ENCODE data around the gene NINL. TPM values are rescaled to one million over a fixed set of nuclear protein-coding genes. Genes with fewer than 3 reads are reported as not detected.
"Not testable (repeated sequence)": the region's sequence is repeated elsewhere in the genome, so short reads cannot be mapped to it uniquely, and the experiment has no call there.

The NINL gene
- total RNA-seq, 1 donor from 2014 or later: 5.7 TPM

- Histone ChIP-seq H3K4me1 (ENCODE audit: control insufficient read depth in 3 of 3, insufficient read depth in 3 of 3, low read length in 3 of 3) (peaks cover 11 to 21% (median 16%) of the 10 kb centered on the region in 3 donors), H3K27me3 (ENCODE audit: control insufficient read depth in 3 of 3, insufficient read depth in 3 of 3, low read length in 3 of 3) (no peaks in the 10 kb centered on the region), H3K36me3 (ENCODE audit: control insufficient read depth in 3 of 3, insufficient read depth in 3 of 3, low read length in 3 of 3) (no peaks in the 10 kb centered on the region), H3K4me3 (ENCODE audit: low read length in 3 of 3) (peak overlapping the region; percentile 72 to 92 (median 89)), H3K27ac (ENCODE audit: low read depth, low read length) (peak overlapping the region; percentile 83), H3K9ac (ENCODE audit: low read depth in 1 of 3, low read length in 3 of 3) (peak overlapping the region; percentile 77 to 95 (median 91)), H3K9me3 (ENCODE audit: control insufficient read depth in 3 of 3, low read length in 3 of 3) (no peaks in the 10 kb centered on the region)
Observed at GRCh38 chr20:25622450-25623224, 37.3 kb upstream of the NINL start.

GRCh38 chr20:25622049-25622448 lies 36.7 kb upstream of the NINL start:
- H3K36me3 ChIP-seq (ENCODE audit: control insufficient read depth in 3 of 3, insufficient read depth in 3 of 3, low read length in 3 of 3): no peaks in the 10 kb centered on the region
- H3K4me3 ChIP-seq (ENCODE audit: low read length in 3 of 3): no peak overlapping the region
- no peak overlapping the region for H3K9ac ChIP-seq (ENCODE audit: low read depth in 1 of 3, low read length in 3 of 3)
- no peaks in the 10 kb centered on the region for H3K9me3 ChIP-seq (ENCODE audit: control insufficient read depth in 3 of 3, low read length in 3 of 3)
- no peak overlapping the region for H3K27ac ChIP-seq (ENCODE audit: low read depth, low read length)
- H3K27me3 ChIP-seq (ENCODE audit: control insufficient read depth in 3 of 3, insufficient read depth in 3 of 3, low read length in 3 of 3): no peaks in the 10 kb centered on the region
- H3K4me1 ChIP-seq (ENCODE audit: control insufficient read depth in 3 of 3, insufficient read depth in 3 of 3, low read length in 3 of 3): peaks cover 11 to 21% (median 16%) of the 10 kb centered on the region in 3 donors

GRCh38 chr20:25619514-25619913 lies 34.2 kb upstream of the NINL start:
- no peak overlapping the region for H3K27ac ChIP-seq (ENCODE audit: low read depth, low read length)
- H3K4me1 ChIP-seq (ENCODE audit: control insufficient read depth in 3 of 3, insufficient read depth in 3 of 3, low read length in 3 of 3): peaks cover 10 to 19% (median 14%) of the 10 kb centered on the region in 3 donors
- H3K4me3 ChIP-seq (ENCODE audit: low read length in 3 of 3): no peak overlapping the region

GRCh38 chr20:25608774-25609173 lies 23.4 kb upstream of the NINL start:
- Histone ChIP-seq H3K4me3 (ENCODE audit: low read length in 3 of 3) (no peak overlapping the region), H3K27ac (ENCODE audit: low read depth, low read length) (no peak overlapping the region), H3K9ac (ENCODE audit: low read depth in 1 of 3, low read length in 3 of 3) (no peak overlapping the region), H3K27me3 (ENCODE audit: control insufficient read depth in 3 of 3, insufficient read depth in 3 of 3, low read length in 3 of 3) (no peaks in the 10 kb centered on the region), H3K9me3 (ENCODE audit: control insufficient read depth in 3 of 3, low read length in 3 of 3) (no peaks in the 10 kb centered on the region), H3K36me3 (ENCODE audit: control insufficient read depth in 3 of 3, insufficient read depth in 3 of 3, low read length in 3 of 3) (peaks cover 0 to 3% (median 0%) of the 10 kb centered on the region in 3 donors), H3K4me1 (ENCODE audit: control insufficient read depth in 3 of 3, insufficient read depth in 3 of 3, low read length in 3 of 3) (no peaks in the 10 kb centered on the region)

More at GRCh38 chr20:25619514-25619913, 34.2 kb upstream of the NINL start:
- Histone ChIP-seq H3K36me3 (ENCODE audit: control insufficient read depth in 3 of 3, insufficient read depth in 3 of 3, low read length in 3 of 3) (peaks cover 0 to 14% (median 9%) of the 10 kb centered on the region in 3 donors), H3K9me3 (ENCODE audit: control insufficient read depth in 3 of 3, low read length in 3 of 3) (no peaks in the 10 kb centered on the region), H3K27me3 (ENCODE audit: control insufficient read depth in 3 of 3, insufficient read depth in 3 of 3, low read length in 3 of 3) (no peaks in the 10 kb centered on the region), H3K9ac (ENCODE audit: low read depth in 1 of 3, low read length in 3 of 3) (no peak overlapping the region)

- no peaks in the 10 kb centered on the region for H3K4me1 ChIP-seq (ENCODE audit: control insufficient read depth in 3 of 3, insufficient read depth in 3 of 3, low read length in 3 of 3)
- no peaks in the 10 kb centered on the region for H3K27me3 ChIP-seq (ENCODE audit: control insufficient read depth in 3 of 3, insufficient read depth in 3 of 3, low read length in 3 of 3)
- H3K4me3 ChIP-seq (ENCODE audit: low read length in 3 of 3): no peak overlapping the region
- H3K36me3 ChIP-seq (ENCODE audit: control insufficient read depth in 3 of 3, insufficient read depth in 3 of 3, low read length in 3 of 3): no peaks in the 10 kb centered on the region
- no peak overlapping the region for H3K9ac ChIP-seq (ENCODE audit: low read depth in 1 of 3, low read length in 3 of 3)
- H3K9me3 ChIP-seq (ENCODE audit: control insufficient read depth in 3 of 3, low read length in 3 of 3): no peaks in the 10 kb centered on the region
- H3K27ac ChIP-seq (ENCODE audit: low read depth, low read length): no peak overlapping the region
Observed at GRCh38 chr20:25606094-25606695, 20.9 kb upstream of the NINL start.

GRCh38 chr20:25605148-25605547 lies 19.8 kb upstream of the NINL start:
- no peaks in the 10 kb centered on the region for H3K4me1 ChIP-seq (ENCODE audit: control insufficient read depth in 3 of 3, insufficient read depth in 3 of 3, low read length in 3 of 3)
- H3K36me3 ChIP-seq (ENCODE audit: control insufficient read depth in 3 of 3, insufficient read depth in 3 of 3, low read length in 3 of 3): no peaks in the 10 kb centered on the region
- H3K9me3 ChIP-seq (ENCODE audit: control insufficient read depth in 3 of 3, low read length in 3 of 3): no peaks in the 10 kb centered on the region
- no peak overlapping the region for H3K4me3 ChIP-seq (ENCODE audit: low read length in 3 of 3)
- H3K9ac ChIP-seq (ENCODE audit: low read depth in 1 of 3, low read length in 3 of 3): no peak overlapping the region
- no peaks in the 10 kb centered on the region for H3K27me3 ChIP-seq (ENCODE audit: control insufficient read depth in 3 of 3, insufficient read depth in 3 of 3, low read length in 3 of 3)
- no peak overlapping the region for H3K27ac ChIP-seq (ENCODE audit: low read depth, low read length)

GRCh38 chr20:25604611-25605010 lies 19.3 kb upstream of the NINL start:
- Histone ChIP-seq H3K4me1 (ENCODE audit: control insufficient read depth in 3 of 3, insufficient read depth in 3 of 3, low read length in 3 of 3) (no peaks in the 10 kb centered on the region), H3K4me3 (ENCODE audit: low read length in 3 of 3) (no peak overlapping the region), H3K27ac (ENCODE audit: low read depth, low read length) (no peak overlapping the region), H3K9me3 (ENCODE audit: control insufficient read depth in 3 of 3, low read length in 3 of 3) (no peaks in the 10 kb centered on the region), H3K9ac (ENCODE audit: low read depth in 1 of 3, low read length in 3 of 3) (no peak overlapping the region), H3K36me3 (ENCODE audit: control insufficient read depth in 3 of 3, insufficient read depth in 3 of 3, low read length in 3 of 3) (no peaks in the 10 kb centered on the region), H3K27me3 (ENCODE audit: control insufficient read depth in 3 of 3, insufficient read depth in 3 of 3, low read length in 3 of 3) (no peaks in the 10 kb centered on the region)

GRCh38 chr20:25602914-25603309 lies 17.6 kb upstream of the NINL start:
- not testable (repeated sequence) for H3K9ac ChIP-seq (ENCODE audit: low read depth in 1 of 3, low read length in 3 of 3); H3K27ac ChIP-seq (ENCODE audit: low read depth, low read length); H3K36me3 ChIP-seq (ENCODE audit: control insufficient read depth in 3 of 3, insufficient read depth in 3 of 3, low read length in 3 of 3); H3K4me3 ChIP-seq (ENCODE audit: low read length in 3 of 3); H3K9me3 ChIP-seq (ENCODE audit: control insufficient read depth in 3 of 3, low read length in 3 of 3); H3K4me1 ChIP-seq (ENCODE audit: control insufficient read depth in 3 of 3, insufficient read depth in 3 of 3, low read length in 3 of 3); H3K27me3 ChIP-seq (ENCODE audit: control insufficient read depth in 3 of 3, insufficient read depth in 3 of 3, low read length in 3 of 3)

- not testable (repeated sequence) for H3K27me3 ChIP-seq (ENCODE audit: control insufficient read depth in 3 of 3, insufficient read depth in 3 of 3, low read length in 3 of 3); H3K9ac ChIP-seq (ENCODE audit: low read depth in 1 of 3, low read length in 3 of 3); H3K9me3 ChIP-seq (ENCODE audit: control insufficient read depth in 3 of 3, low read length in 3 of 3); H3K27ac ChIP-seq (ENCODE audit: low read depth, low read length); H3K36me3 ChIP-seq (ENCODE audit: control insufficient read depth in 3 of 3, insufficient read depth in 3 of 3, low read length in 3 of 3); H3K4me3 ChIP-seq (ENCODE audit: low read length in 3 of 3); H3K4me1 ChIP-seq (ENCODE audit: control insufficient read depth in 3 of 3, insufficient read depth in 3 of 3, low read length in 3 of 3)
Observed at GRCh38 chr20:25602191-25602913, 17.0 kb upstream of the NINL start.

- Histone ChIP-seq H3K9ac (ENCODE audit: low read depth in 1 of 3, low read length in 3 of 3) (no peak overlapping the region), H3K9me3 (ENCODE audit: control insufficient read depth in 3 of 3, low read length in 3 of 3) (no peaks in the 10 kb centered on the region), H3K36me3 (ENCODE audit: control insufficient read depth in 3 of 3, insufficient read depth in 3 of 3, low read length in 3 of 3) (no peaks in the 10 kb centered on the region), H3K4me3 (ENCODE audit: low read length in 3 of 3) (no peak overlapping the region), H3K4me1 (ENCODE audit: control insufficient read depth in 3 of 3, insufficient read depth in 3 of 3, low read length in 3 of 3) (no peaks in the 10 kb centered on the region), H3K27ac (ENCODE audit: low read depth, low read length) (no peak overlapping the region), H3K27me3 (ENCODE audit: control insufficient read depth in 3 of 3, insufficient read depth in 3 of 3, low read length in 3 of 3) (no peaks in the 10 kb centered on the region)
Observed at GRCh38 chr20:25601659-25602058, 16.3 kb upstream of the NINL start.
